BLaER1 treated with 17β-estradiol and CSF1 and Interleukin-3, amounts not matched to agents 10 nM and 100 nM (cell line): Measurements from ENCODE around the gene USP37.
A peak's percentile ranks its signal among the peaks of the same experiment; 100 is the strongest.

ENCODE experiments used
- H3K27ac ChIP-seq, 11 experiments: shearing (Covaris generic); formaldehyde crosslinking; 2 replicates each; pipeline ENCODE4 v1.8.1; 2022
- H3K27me3 ChIP-seq, 11 experiments: shearing (Covaris generic); formaldehyde crosslinking; 2 replicates each; pipeline ENCODE4 v1.8.1; 2022
- H3K36me3 ChIP-seq, 11 experiments: shearing (Covaris generic); formaldehyde crosslinking; 2 replicates each; pipeline ENCODE4 v1.8.1; 2022
- H3K4me1 ChIP-seq, 10 experiments: shearing (Covaris generic); formaldehyde crosslinking; 2 replicates each; pipeline ENCODE4 v1.8.1; 2022
- H3K4me2 ChIP-seq, 11 experiments: shearing (Covaris generic); formaldehyde crosslinking; 2 replicates each; pipeline ENCODE4 v1.8.1; 2022
- H3K4me3 ChIP-seq, 10 experiments: shearing (Covaris generic); formaldehyde crosslinking; 2 replicates each; pipeline ENCODE4 v1.8.1; 2022
- H3K9ac ChIP-seq, 11 experiments: shearing (Covaris generic); formaldehyde crosslinking; 2 replicates each; pipeline ENCODE4 v1.8.1; 2022
- H3K9me3 ChIP-seq, 11 experiments: shearing (Covaris generic); formaldehyde crosslinking; replicated peaks in 1 of 11; 2 replicates each; pipeline ENCODE4 v1.8.1; 2022
- H4K20me1 ChIP-seq, 11 experiments: shearing (Covaris generic); formaldehyde crosslinking; 2 replicates each; pipeline ENCODE4 v1.8.1; 2022
- Cebpa-rat ChIP-seq, 11 experiments: shearing (Covaris generic); IDR thresholded peaks; 2 replicates each; pipeline ENCODE4 v1.8.1; 2022

The USP37 gene

DNA sequence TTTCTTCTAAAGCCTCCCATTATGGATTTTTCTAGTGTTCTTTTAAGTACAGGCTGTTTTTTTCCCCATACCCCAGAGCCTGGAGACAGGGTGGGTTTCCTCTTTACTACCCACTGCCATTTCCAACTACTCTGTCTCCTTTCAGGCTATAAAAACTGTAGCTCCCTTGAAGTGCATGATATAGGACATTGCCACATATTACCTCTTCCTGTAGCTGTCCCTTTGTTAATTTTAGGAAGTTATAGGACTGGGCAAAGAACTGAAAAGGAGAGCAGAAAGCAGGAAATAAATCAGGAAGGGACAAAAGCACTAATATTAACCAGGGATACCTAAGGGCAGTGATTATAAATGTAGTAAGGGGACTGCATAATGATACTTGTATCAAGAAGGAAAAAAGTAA is 95.2 kb downstream of the USP37 start:
- H3K4me3 ChIP-seq = no peak overlapping the region
- no peak for TF ChIP-seq Cebpa-rat (IDR thresholded peaks at IDR 0.05)
- H3K27ac ChIP-seq = peak overlapping the region in 4 of 11 experiments; percentile 2 to 50 (median 42); a peak in 7 of 22 replicates
- no peaks in the 10 kb centered on the region for H3K27me3 ChIP-seq
- H3K9ac ChIP-seq = 0 out of 22 replicates have a peak overlapping the region, but pooled peaks of 2 of the 11 experiments have one; percentile 26 to 36
- H3K4me2 ChIP-seq = peak overlapping the region in 7 of 11 experiments; percentile 4 to 77 (median 62); a peak in 12 of 22 replicates
- no peaks in the 10 kb centered on the region for H3K9me3 ChIP-seq
- peaks cover 32 to 100% (median 87%) of the 10 kb centered on the region in 11 experiments for H3K36me3 ChIP-seq
- H4K20me1 ChIP-seq = no peaks in the 10 kb centered on the region
- peaks cover 0 to 40% (median 29%) of the 10 kb centered on the region in 10 experiments; a peak in 14 of 20 replicates for H3K4me1 ChIP-seq

DNA sequence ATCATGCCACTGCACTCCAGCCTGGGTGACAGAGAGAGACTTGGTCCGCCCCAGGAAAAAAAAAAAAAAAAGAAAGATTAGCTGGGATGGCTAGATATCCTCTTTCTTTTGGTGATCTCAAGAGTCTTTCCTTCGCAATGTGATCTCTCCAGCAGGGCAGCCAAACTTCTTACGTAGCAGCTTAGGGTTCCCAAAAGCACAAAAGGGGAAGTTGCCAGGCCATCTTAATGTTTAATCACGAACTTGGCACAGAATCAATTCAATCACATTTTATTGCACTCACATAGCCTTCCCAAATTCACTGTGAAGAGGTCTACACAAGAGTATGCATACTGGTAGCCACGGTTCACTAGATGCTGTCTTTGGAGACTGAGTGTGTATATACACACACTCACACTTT is 96.2 kb downstream of the USP37 start:
- H3K4me1 ChIP-seq = peaks cover 0 to 40% (median 29%) of the 10 kb centered on the region in 10 experiments; a peak in 14 of 20 replicates
- TF ChIP-seq Cebpa-rat (IDR thresholded peaks at IDR 0.05) = no peak
- H3K27ac ChIP-seq = peak overlapping the region in 2 of 11 experiments; percentile 2 to 50; a peak in 3 of 22 replicates
- no peak overlapping the region for H3K9ac ChIP-seq
- H4K20me1 ChIP-seq = no peaks in the 10 kb centered on the region
- H3K9me3 ChIP-seq = no peaks in the 10 kb centered on the region
- H3K4me3 ChIP-seq = no peak overlapping the region
- H3K36me3 ChIP-seq = peaks cover 31 to 91% (median 80%) of the 10 kb centered on the region in 11 experiments
- H3K4me2 ChIP-seq = peak overlapping the region in 6 of 11 experiments; percentile 5 to 77 (median 67); a peak in 11 of 22 replicates
- no peaks in the 10 kb centered on the region for H3K27me3 ChIP-seq

DNA sequence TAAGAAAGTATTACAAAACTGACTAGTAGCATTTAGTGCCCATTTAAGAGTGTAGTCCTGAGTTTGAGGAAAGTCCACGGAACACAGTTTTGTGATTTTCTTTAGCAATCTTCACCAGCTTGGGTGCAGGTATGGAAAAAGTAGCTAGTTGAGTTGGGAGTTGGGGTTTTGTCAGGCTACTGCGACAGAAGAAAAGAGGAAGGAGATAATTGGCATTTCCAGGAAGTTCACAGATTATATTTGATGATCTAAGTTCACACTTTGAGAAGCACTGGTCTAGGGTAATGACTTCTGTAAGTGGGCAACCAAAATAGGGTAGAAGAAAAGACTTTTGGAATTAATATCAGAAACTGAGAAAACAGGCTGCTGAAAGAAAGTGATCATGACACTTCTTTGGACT is 97.1 kb downstream of the USP37 start:
- peaks cover 24 to 82% (median 70%) of the 10 kb centered on the region in 11 experiments for H3K36me3 ChIP-seq
- H3K4me3 ChIP-seq = no peak overlapping the region
- no peaks in the 10 kb centered on the region for H4K20me1 ChIP-seq
- H3K4me1 ChIP-seq = peaks cover 0 to 44% (median 29%) of the 10 kb centered on the region in 10 experiments; a peak in 14 of 20 replicates
- H3K27me3 ChIP-seq = no peaks in the 10 kb centered on the region
- no peaks in the 10 kb centered on the region for H3K9me3 ChIP-seq
- peak overlapping the region in 7 of 11 experiments; percentile 0 to 77 (median 61); a peak in 11 of 22 replicates for H3K4me2 ChIP-seq
- H3K27ac ChIP-seq = peak overlapping the region in 4 of 11 experiments; percentile 2 to 50 (median 17); a peak in 5 of 22 replicates
- H3K9ac ChIP-seq = no peak overlapping the region
- no peak for TF ChIP-seq Cebpa-rat (IDR thresholded peaks at IDR 0.05)

DNA sequence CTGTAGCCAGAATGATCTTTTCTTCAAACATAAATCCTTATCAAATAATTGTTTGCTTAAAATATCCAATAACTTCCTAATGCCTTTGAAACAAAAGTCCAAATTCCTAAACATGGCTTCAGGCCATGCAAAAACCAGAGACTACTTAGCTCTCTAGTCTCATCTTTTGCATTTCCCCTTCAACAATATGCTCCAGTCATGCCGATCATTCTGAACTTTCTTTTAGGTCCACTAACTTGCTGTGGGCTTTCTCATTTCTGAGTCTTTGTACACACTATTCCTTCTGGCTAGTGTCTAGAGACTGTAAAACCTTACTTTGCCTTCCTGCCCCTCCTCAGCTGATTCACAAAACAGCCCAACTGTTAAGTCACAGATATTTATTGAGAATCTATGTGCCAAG is 97.7 kb downstream of the USP37 start:
- H3K36me3 ChIP-seq = peaks cover 18 to 81% (median 69%) of the 10 kb centered on the region in 11 experiments
- H3K4me3 ChIP-seq = no peak overlapping the region
- no peak overlapping the region for H3K9ac ChIP-seq
- peak overlapping the region in 2 of 11 experiments; percentile 4 to 50; a peak in 1 of 22 replicates for H3K27ac ChIP-seq
- TF ChIP-seq Cebpa-rat (IDR thresholded peaks at IDR 0.05) = no peak
- H3K27me3 ChIP-seq = no peaks in the 10 kb centered on the region
- H3K4me2 ChIP-seq = peak overlapping the region in 3 of 11 experiments; percentile 72 to 77 (median 73); a peak in 5 of 22 replicates
- H3K9me3 ChIP-seq = no peaks in the 10 kb centered on the region
- H4K20me1 ChIP-seq = no peaks in the 10 kb centered on the region
- peaks cover 0 to 47% (median 29%) of the 10 kb centered on the region in 10 experiments; a peak in 14 of 20 replicates for H3K4me1 ChIP-seq

DNA sequence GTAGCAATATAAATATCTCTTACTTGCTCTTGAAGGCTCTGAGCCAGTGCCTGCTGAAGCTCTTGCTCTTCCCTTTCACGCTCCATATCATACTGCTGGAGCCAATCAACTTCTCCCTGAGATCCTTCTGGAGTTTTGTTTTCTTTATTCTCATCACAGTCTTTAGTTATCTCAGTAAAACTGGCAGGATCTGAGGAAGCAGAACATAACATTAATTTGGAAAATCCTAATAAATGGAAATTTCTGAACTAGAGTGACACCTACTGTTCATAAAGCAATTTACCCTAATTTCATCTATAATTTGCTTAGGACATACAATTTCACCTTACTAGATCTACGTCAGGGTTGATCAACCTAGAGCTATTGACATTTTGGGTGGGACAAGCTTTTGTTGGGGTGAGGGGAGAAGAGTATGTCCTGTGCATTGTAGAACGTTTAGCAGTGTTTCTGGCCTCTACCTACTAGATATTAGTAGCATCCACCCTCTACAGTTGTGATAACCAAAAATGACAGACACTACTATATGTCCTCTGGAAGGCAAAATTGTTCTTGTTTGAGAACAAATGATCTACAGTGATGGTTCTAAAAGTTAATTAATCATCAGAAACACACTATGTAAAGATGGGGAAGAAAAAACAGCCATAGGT is 102.0 kb downstream of the USP37 start:
- H4K20me1 ChIP-seq = no peaks in the 10 kb centered on the region
- no peak for TF ChIP-seq Cebpa-rat (IDR thresholded peaks at IDR 0.05)
- H3K27me3 ChIP-seq = no peaks in the 10 kb centered on the region
- no peak overlapping the region for H3K4me3 ChIP-seq
- H3K4me1 ChIP-seq = peaks cover 0 to 19% (median 5%) of the 10 kb centered on the region in 10 experiments; a peak in 13 of 20 replicates
- H3K36me3 ChIP-seq = peaks cover 31 to 81% (median 74%) of the 10 kb centered on the region in 11 experiments
- H3K9me3 ChIP-seq = no peaks in the 10 kb centered on the region
- no peak overlapping the region for H3K4me2 ChIP-seq
- no peak overlapping the region for H3K27ac ChIP-seq
- no peak overlapping the region for H3K9ac ChIP-seq

DNA sequence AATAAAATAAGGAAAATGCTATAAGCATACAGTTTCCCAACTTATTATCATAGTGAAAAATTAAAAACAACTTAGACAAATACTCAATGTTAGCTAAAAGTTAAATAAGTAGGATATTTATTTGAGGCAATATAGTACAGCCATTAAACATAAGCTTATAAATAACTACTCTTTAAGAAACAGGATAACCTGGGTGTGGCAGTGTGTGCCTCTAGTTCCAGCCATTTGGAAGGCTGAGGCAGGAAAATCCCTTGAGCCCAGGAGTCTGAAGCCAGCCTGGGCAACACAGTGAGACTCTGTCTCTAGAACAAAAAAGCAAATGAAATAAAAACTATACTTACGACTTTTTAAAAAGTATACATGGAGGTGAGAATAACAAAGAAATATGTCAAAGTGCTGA is 109.6 kb downstream of the USP37 start:
- H3K4me2 ChIP-seq = no peak overlapping the region
- TF ChIP-seq Cebpa-rat (IDR thresholded peaks at IDR 0.05) = no peak
- H3K36me3 ChIP-seq = peaks cover 50 to 100% (median 90%) of the 10 kb centered on the region in 11 experiments
- no peaks in the 10 kb centered on the region for H3K27me3 ChIP-seq
- H3K27ac ChIP-seq = no peak overlapping the region
- H3K4me3 ChIP-seq = no peak overlapping the region
- no peaks in the 10 kb centered on the region for H3K9me3 ChIP-seq
- H3K9ac ChIP-seq = no peak overlapping the region
- peaks cover 0 to 8% (median 0%) of the 10 kb centered on the region in 10 experiments; a peak in 1 of 20 replicates for H3K4me1 ChIP-seq
- no peaks in the 10 kb centered on the region for H4K20me1 ChIP-seq

DNA sequence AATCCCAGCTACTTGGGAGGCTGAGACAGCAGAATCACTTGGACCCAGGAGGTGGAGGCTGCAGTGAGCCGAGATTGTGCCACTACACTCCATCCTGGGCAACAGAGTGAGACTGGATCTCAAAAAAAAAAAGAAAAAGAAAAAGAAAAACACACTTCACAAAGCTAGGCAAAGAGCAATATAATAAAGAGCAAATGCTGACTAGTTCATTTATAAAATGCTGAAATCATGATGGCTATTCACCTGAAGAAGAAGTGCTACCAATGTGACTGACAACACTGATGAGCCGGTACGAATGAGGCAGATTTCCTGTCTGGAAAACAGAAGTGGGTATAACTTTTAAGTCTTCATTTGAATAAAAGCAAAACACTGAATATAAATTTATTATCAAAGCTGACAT is 111.3 kb downstream of the USP37 start:
- Histone ChIP-seq H3K4me3 (no peak overlapping the region), H3K9ac (no peak overlapping the region; a peak in 1 of 22 replicates), H3K36me3 (peaks cover 44 to 100% (median 90%) of the 10 kb centered on the region in 11 experiments), H3K27me3 (no peaks in the 10 kb centered on the region), H4K20me1 (no peaks in the 10 kb centered on the region), H3K4me1 (peaks cover 0 to 8% (median 0%) of the 10 kb centered on the region in 10 experiments; a peak in 1 of 20 replicates), H3K27ac (no peak overlapping the region), H3K4me2 (no peak overlapping the region), H3K9me3 (no peaks in the 10 kb centered on the region)
- TF ChIP-seq Cebpa-rat (IDR thresholded peaks at IDR 0.05) = no peak

DNA sequence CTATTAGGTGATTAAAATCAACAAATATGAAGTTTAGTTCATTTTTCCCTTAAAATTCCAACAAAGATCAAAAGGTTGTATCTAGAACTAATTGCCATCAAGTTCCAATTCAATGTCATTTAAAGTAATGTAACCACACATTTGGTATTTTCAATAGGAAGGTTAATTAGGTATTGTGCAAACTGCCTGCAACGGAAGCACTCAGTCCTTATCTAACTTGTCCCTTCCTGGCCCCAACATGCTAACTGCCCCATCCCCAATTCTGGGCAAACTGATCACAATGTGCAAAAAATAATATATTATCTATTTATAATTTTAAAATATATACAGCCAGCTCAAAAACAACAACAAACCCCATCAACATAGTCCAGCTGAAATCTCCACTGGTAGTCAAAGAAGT is 116.1 kb downstream of the USP37 start:
- Histone ChIP-seq H4K20me1 (no peaks in the 10 kb centered on the region), H3K4me3 (no peak overlapping the region)

DNA sequence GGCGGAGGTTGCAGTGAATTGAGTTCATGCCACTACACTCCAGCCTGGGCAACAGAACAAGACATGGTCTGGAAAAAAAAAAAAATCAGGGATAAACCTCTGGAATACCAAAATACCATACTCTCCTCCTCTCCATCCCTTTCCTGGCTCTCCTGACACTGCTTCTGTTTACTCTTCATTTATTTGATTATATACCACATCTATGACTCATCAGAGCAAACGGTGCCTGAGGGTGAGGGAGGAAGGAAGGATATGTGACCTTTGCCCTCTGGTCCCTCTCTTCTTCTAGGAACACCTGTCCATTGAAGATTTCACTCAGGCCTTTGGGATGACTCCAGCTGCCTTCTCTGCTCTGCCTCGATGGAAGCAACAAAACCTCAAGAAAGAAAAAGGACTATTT is 119.2 kb downstream of the USP37 start:
- no peak overlapping the region for H3K4me3 ChIP-seq
- TF ChIP-seq Cebpa-rat (IDR thresholded peaks at IDR 0.05) = no peak
- H3K4me1 ChIP-seq = peaks cover 0 to 12% (median 7%) of the 10 kb centered on the region in 10 experiments; a peak in 10 of 20 replicates
- H4K20me1 ChIP-seq = no peaks in the 10 kb centered on the region
- H3K27me3 ChIP-seq = no peaks in the 10 kb centered on the region
- no peak overlapping the region for H3K27ac ChIP-seq
- H3K4me2 ChIP-seq = peak overlapping the region in 2 of 11 experiments; percentile 20 to 35; a peak in 2 of 22 replicates
- no peak overlapping the region for H3K9ac ChIP-seq
- H3K9me3 ChIP-seq = no peaks in the 10 kb centered on the region
- peaks cover 37 to 85% (median 60%) of the 10 kb centered on the region in 11 experiments for H3K36me3 ChIP-seq

More for the DNA sequence above, 116.1 kb downstream of the USP37 start:
- Histone ChIP-seq H3K36me3 (peaks cover 61 to 98% (median 85%) of the 10 kb centered on the region in 11 experiments), H3K9ac (no peak overlapping the region), H3K4me2 (no peak overlapping the region), H3K27ac (no peak overlapping the region), H3K4me1 (peaks cover 0 to 12% (median 7%) of the 10 kb centered on the region in 10 experiments; a peak in 10 of 20 replicates), H3K27me3 (no peaks in the 10 kb centered on the region), H3K9me3 (no peaks in the 10 kb centered on the region)
- no peak for TF ChIP-seq Cebpa-rat (IDR thresholded peaks at IDR 0.05)
